ENCODE results near the gene DYNC1I1.

DNA sequence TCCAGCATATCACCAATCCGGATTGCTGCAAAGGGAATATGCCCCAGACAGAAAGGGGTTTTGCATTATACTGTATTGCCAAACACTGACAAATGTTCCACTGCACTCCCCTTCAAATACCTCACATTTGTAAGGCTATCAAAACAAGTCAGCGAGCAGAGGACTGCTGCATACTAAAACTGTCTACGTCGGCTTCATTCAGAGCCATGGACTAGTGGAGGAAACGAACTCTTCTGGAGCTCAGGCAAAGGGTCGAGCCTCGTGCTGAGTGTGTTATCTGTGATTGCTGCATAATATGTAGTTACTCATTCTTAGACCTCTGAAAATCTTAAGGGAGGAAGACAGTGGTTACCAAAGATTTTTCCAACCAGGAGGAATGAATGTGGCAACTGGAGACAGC is 200.2 kb downstream of the DYNC1I1 start:
- TF ChIP-seq POLR2A (IDR thresholded peaks at IDR 0.05) = no peak
- TF ChIP-seq, protein P1, sequence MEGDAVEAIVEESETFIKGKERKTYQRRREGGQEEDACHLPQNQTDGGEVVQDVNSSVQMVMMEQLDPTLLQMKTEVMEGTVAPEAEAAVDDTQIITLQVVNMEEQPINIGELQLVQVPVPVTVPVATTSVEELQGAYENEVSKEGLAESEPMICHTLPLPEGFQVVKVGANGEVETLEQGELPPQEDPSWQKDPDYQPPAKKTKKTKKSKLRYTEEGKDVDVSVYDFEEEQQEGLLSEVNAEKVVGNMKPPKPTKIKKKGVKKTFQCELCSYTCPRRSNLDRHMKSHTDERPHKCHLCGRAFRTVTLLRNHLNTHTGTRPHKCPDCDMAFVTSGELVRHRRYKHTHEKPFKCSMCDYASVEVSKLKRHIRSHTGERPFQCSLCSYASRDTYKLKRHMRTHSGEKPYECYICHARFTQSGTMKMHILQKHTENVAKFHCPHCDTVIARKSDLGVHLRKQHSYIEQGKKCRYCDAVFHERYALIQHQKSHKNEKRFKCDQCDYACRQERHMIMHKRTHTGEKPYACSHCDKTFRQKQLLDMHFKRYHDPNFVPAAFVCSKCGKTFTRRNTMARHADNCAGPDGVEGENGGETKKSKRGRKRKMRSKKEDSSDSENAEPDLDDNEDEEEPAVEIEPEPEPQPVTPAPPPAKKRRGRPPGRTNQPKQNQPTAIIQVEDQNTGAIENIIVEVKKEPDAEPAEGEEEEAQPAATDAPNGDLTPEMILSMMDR (IDR thresholded peaks at IDR 0.05 in 8 of 11, conservative IDR thresholded peaks at IDR 0.05 in 3 of 11) = no peak
